Stimulated activated naive CD8-positive, alpha-beta T cell treated with anti-CD3 and anti-CD28 coated beads, Interleukin-15, Interleukin-2, amounts not matched to agents 100 U/mL and 50 U/mL, for 24 hours (primary cell): ENCODE results near the gene OPCML.

Experiments
- ATAC-seq: fragments of 150-1000 bp; cut with Tn5 transposase; one replicate; pipeline ENCODE4 v1.10.0; 2021
- DNase-seq: peaks from one replicate; pipeline ENCODE4 v3.0.0; 2021

Gene OPCML

GRCh38 chr11:133541021-133541719 is 8.9 kb upstream of the OPCML start:
- no peak for ATAC-seq
- no peak for DNase-seq

GRCh38 chr11:133536198-133536597 is 3.9 kb upstream of the OPCML start:
- DNase-seq: no peak
- ATAC-seq: no peak

- DNase-seq (no peak), ATAC-seq (no peak)
Observed at GRCh38 chr11:133533205-133533604, 904 bp upstream of the OPCML start.

GRCh38 chr11:133531458-133531857 is 843 bp downstream of the OPCML start:
- ATAC-seq (no peak), DNase-seq (no peak)

GRCh38 chr11:133530501-133530835 is 1.8 kb downstream of the OPCML start:
- DNase-seq (no peak), ATAC-seq (no peak)

GRCh38 chr11:133529807-133530500 is 2.3 kb downstream of the OPCML start:
- DNase-seq (no peak), ATAC-seq (no peak)

- DNase-seq: no peak
- no peak for ATAC-seq
Observed at GRCh38 chr11:133526790-133527189, 5.5 kb downstream of the OPCML start.

GRCh38 chr11:133525976-133526375 is 6.3 kb downstream of the OPCML start:
- DNase-seq (no peak), ATAC-seq (no peak)

- no peak for ATAC-seq
Observed at GRCh38 chr11:133524488-133524887, 7.8 kb downstream of the OPCML start.

GRCh38 chr11:133522344-133522743 is 10.0 kb downstream of the OPCML start:
- no peak for ATAC-seq
- no peak for DNase-seq

More at GRCh38 chr11:133524488-133524887, 7.8 kb downstream of the OPCML start:
- no peak for DNase-seq

- no peak for ATAC-seq
- no peak for DNase-seq
Observed at GRCh38 chr11:133521502-133521901, 10.8 kb downstream of the OPCML start.

GRCh38 chr11:133520707-133521106 is 11.6 kb downstream of the OPCML start:
- DNase-seq: no peak
- ATAC-seq: no peak

GRCh38 chr11:133519560-133519959 is 12.7 kb downstream of the OPCML start:
- ATAC-seq (no peak), DNase-seq (no peak)

- ATAC-seq (no peak), DNase-seq (no peak)
Observed at GRCh38 chr11:133518702-133519264, 13.5 kb downstream of the OPCML start.

- ATAC-seq: no peak
- DNase-seq: no peak
Observed at GRCh38 chr11:133516845-133517244, 15.5 kb downstream of the OPCML start.

GRCh38 chr11:133515107-133515506 is 17.2 kb downstream of the OPCML start:
- ATAC-seq (no peak), DNase-seq (no peak)

- DNase-seq (no peak), ATAC-seq (no peak)
Observed at GRCh38 chr11:133509924-133510697, 22.2 kb downstream of the OPCML start.

GRCh38 chr11:133508468-133508867 is 23.8 kb downstream of the OPCML start:
- no peak for ATAC-seq

GRCh38 chr11:133507185-133507584 is 25.1 kb downstream of the OPCML start:
- DNase-seq: no peak

More at GRCh38 chr11:133508468-133508867, 23.8 kb downstream of the OPCML start:
- no peak for DNase-seq

GRCh38 chr11:133506551-133507094 is 25.7 kb downstream of the OPCML start:
- DNase-seq (no peak), ATAC-seq (no peak)

More at GRCh38 chr11:133507185-133507584, 25.1 kb downstream of the OPCML start:
- no peak for ATAC-seq

GRCh38 chr11:133506023-133506422 is 26.3 kb downstream of the OPCML start:
- no peak for DNase-seq
- ATAC-seq: no peak

GRCh38 chr11:133504906-133505305 is 27.4 kb downstream of the OPCML start:
- ATAC-seq: no peak

More at GRCh38 chr11:133504906-133505305, 27.4 kb downstream of the OPCML start:
- no peak for DNase-seq
